Mesenteric fat pad (tissue), 1 donor: ENCODE data around the gene FAM204A. TPM values are rescaled to one million over a fixed set of nuclear protein-coding genes. Genes with fewer than 3 reads are reported as not detected.

Experiments
- DNase-seq: peaks from one replicate; pipeline ENCODE4 v3.0.0-alpha.2; 2020; ENCODE audit warnings: low spot score
- long read RNA-seq: library from polyadenylated mRNA; unstranded; transcript quantifications from one replicate; pipeline ENCODE4 v2.0.0, GENCODE V29; 2020
- total RNA-seq: library from RNA; stranded (reverse); fragmentation: NEBNext Ultra II Directional; extraction: Animal tissue kit (Norgen Biotek cat#: 25700); gene quantifications from one replicate; pipeline ENCODE4 v1.2.1, GENCODE V29; 2021
- donor health status: DM: yes; HTN: yes; CAD: no.

Gene FAM204A
- total RNA-seq: 72.8 TPM
- long read RNA-seq, full-length matches to known transcripts: 51 of 71 reads
- long read RNA-seq, partial matches to known transcripts: 10 of 71 reads
- long read RNA-seq, other reads (novel, unspliced or antisense): 10 of 71 reads

- peak; percentile 96 for DNase-seq
Observed at GRCh38 chr10:118341791-118342637, at the start of gene FAM204A. Gene FAM204A, minus strand, starts transcription at chr10:118342324. Its CDS starts 5,909 bp downstream, at chr10:118336415.

- no peak for DNase-seq
Observed at GRCh38 chr10:118383699-118384098, 41.6 kb upstream of the FAM204A start.

GRCh38 chr10:118383063-118383689, 41.1 kb upstream of the FAM204A start:
- DNase-seq: no peak

- no peak for DNase-seq
Observed at GRCh38 chr10:118374404-118374803, 32.3 kb upstream of the FAM204A start.

- no peak for DNase-seq
Observed at GRCh38 chr10:118373786-118374185, 31.7 kb upstream of the FAM204A start.

GRCh38 chr10:118370499-118370898, 28.4 kb upstream of the FAM204A start:
- no peak for DNase-seq

- no peak for DNase-seq
Observed at GRCh38 chr10:118369641-118370205, 27.6 kb upstream of the FAM204A start.

- DNase-seq: no peak
Observed at GRCh38 chr10:118365702-118366101, 23.6 kb upstream of the FAM204A start.

GRCh38 chr10:118362103-118362502, 20.0 kb upstream of the FAM204A start:
- DNase-seq: no peak

GRCh38 chr10:118358327-118358726, 16.2 kb upstream of the FAM204A start:
- DNase-seq: no peak

- DNase-seq: no peak
Observed at GRCh38 chr10:118357841-118358240, 15.7 kb upstream of the FAM204A start.

GRCh38 chr10:118356628-118357027, 14.5 kb upstream of the FAM204A start:
- no peak for DNase-seq

- DNase-seq: no peak
Observed at GRCh38 chr10:118355234-118355633, 13.1 kb upstream of the FAM204A start.

GRCh38 chr10:118349235-118349634, 7.1 kb upstream of the FAM204A start:
- no peak for DNase-seq

GRCh38 chr10:118343549-118343948, 1.4 kb upstream of the FAM204A start:
- DNase-seq: no peak

- DNase-seq: no peak
Observed at GRCh38 chr10:118343115-118343514, 991 bp upstream of the FAM204A start.

- DNase-seq: no peak
Observed at GRCh38 chr10:118342638-118343020, 505 bp upstream of the FAM204A start.

- no peak for DNase-seq
Observed at GRCh38 chr10:118340486-118340885, 1.6 kb downstream of the FAM204A start.

GRCh38 chr10:118339111-118339510, 3.0 kb downstream of the FAM204A start:
- DNase-seq: no peak

- no peak for DNase-seq
Observed at GRCh38 chr10:118337356-118337755, 4.8 kb downstream of the FAM204A start.

GRCh38 chr10:118333871-118334270, 8.3 kb downstream of the FAM204A start:
- no peak for DNase-seq
